B cell (primary cell): ENCODE measurements around the gene CHTF18.

Experiments
- CTCF ChIP-seq: fragments of 200-600 bp; IDR thresholded peaks from one replicate; pipeline ENCODE4 v1.8.0; 2022; ENCODE audit warnings: antibody characterized with exemption, mild to moderate bottlenecking
- EZH2 ChIP-seq: IDR thresholded peaks from 2 replicates; pipeline ENCODE4 v1.6.1; 2012; ENCODE audit warnings: borderline replicate concordance, low read depth, mild to moderate bottlenecking, moderate library complexity, low read length; ENCODE audit not compliant: insufficient read depth, poor library complexity, severe bottlenecking

- TF ChIP-seq CTCF (no peak), EZH2 (no peak)
These were observed 11.6 kb upstream of the CHTF18 start for GRCh38 chr16:776824-777223.
